Measurements from ENCODE around the gene MORF4L1.

DNA sequence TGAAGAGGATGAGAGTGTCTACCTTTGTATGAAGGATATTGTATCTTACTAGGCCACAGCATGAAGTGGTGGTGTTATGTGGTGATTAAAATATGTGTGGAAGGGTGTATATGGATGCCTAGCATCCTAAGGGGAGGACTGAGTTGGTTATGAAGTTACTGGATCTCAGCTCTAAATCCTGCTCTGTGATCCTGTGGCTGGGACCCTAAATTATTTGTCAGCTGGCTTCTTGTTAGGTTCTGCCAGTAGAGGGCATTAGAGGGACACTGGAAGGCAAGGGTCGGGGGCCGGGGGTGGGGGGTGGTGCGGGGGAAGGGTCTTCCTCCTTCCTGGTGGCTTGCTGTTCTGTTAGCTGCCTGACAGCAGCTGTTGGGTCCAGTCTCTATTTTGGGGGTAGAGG is 34.9 kb downstream of the MORF4L1 start:
- TF ChIP-seq, protein P1, sequence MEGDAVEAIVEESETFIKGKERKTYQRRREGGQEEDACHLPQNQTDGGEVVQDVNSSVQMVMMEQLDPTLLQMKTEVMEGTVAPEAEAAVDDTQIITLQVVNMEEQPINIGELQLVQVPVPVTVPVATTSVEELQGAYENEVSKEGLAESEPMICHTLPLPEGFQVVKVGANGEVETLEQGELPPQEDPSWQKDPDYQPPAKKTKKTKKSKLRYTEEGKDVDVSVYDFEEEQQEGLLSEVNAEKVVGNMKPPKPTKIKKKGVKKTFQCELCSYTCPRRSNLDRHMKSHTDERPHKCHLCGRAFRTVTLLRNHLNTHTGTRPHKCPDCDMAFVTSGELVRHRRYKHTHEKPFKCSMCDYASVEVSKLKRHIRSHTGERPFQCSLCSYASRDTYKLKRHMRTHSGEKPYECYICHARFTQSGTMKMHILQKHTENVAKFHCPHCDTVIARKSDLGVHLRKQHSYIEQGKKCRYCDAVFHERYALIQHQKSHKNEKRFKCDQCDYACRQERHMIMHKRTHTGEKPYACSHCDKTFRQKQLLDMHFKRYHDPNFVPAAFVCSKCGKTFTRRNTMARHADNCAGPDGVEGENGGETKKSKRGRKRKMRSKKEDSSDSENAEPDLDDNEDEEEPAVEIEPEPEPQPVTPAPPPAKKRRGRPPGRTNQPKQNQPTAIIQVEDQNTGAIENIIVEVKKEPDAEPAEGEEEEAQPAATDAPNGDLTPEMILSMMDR (IDR thresholded peaks at IDR 0.05) = no peak
- TF ChIP-seq POLR2A (IDR thresholded peaks at IDR 0.05) = no peak
